LHCN-M2 (cell line): ENCODE measurements around the gene HBEGF. TPM values are rescaled to one million over a fixed set of nuclear protein-coding genes. Genes with fewer than 3 reads are reported as not detected.

ENCODE experiments used
- DNase-seq: peaks from one replicate; pipeline ENCODE4 v3.0.0-alpha.2; 2012; ENCODE audit warnings: low read depth
- polyA plus RNA-seq: library from polyadenylated mRNA; unstranded; fragments of >200 nt; gene quantifications from one replicate; pipeline ENCODE4 v1.2.1, GENCODE V29; 2012; ENCODE audit warnings: missing spikeins
- total RNA-seq: library from RNA; depleted of rRNA; stranded (reverse); fragments of >200 nt; gene quantifications from 2 replicates; pipeline ENCODE4 v1.2.3, GENCODE V29; 2014; rRNA removed

HBEGF gene
- 1.8 and 1.9 TPM in 2 replicates for total RNA-seq
- polyA plus RNA-seq = 5.0 TPM

- DNase-seq = peak; percentile 44
Observed at GRCh38 chr5:140346348-140347221, at the start of gene HBEGF. Gene HBEGF, minus strand, starts transcription at chr5:140346603. Its CDS starts 275 bp downstream, at chr5:140346328.

GRCh38 chr5:140393738-140394137 is 47.3 kb upstream of the HBEGF start:
- no peak for DNase-seq

GRCh38 chr5:140391732-140392131 is 45.3 kb upstream of the HBEGF start:
- DNase-seq = no peak

- no peak for DNase-seq
Observed at GRCh38 chr5:140391312-140391711, 44.9 kb upstream of the HBEGF start.

GRCh38 chr5:140388052-140388451 is 41.6 kb upstream of the HBEGF start:
- DNase-seq = no peak

- DNase-seq = no peak
Observed at GRCh38 chr5:140383300-140383699, 36.9 kb upstream of the HBEGF start.

GRCh38 chr5:140382866-140383265 is 36.5 kb upstream of the HBEGF start:
- DNase-seq = no peak

GRCh38 chr5:140381972-140382371 is 35.6 kb upstream of the HBEGF start:
- no peak for DNase-seq

- no peak for DNase-seq
Observed at GRCh38 chr5:140381351-140381750, 34.9 kb upstream of the HBEGF start.

- DNase-seq = peak; percentile 76
Observed at GRCh38 chr5:140372971-140373487, 26.6 kb upstream of the HBEGF start.

- no peak for DNase-seq
Observed at GRCh38 chr5:140371356-140372151, 25.2 kb upstream of the HBEGF start.

- no peak for DNase-seq
Observed at GRCh38 chr5:140367256-140368013, 21.0 kb upstream of the HBEGF start.

GRCh38 chr5:140366589-140367255 is 20.3 kb upstream of the HBEGF start:
- no peak for DNase-seq

- DNase-seq = no peak
Observed at GRCh38 chr5:140365941-140366340, 19.5 kb upstream of the HBEGF start.

GRCh38 chr5:140365282-140365681 is 18.9 kb upstream of the HBEGF start:
- DNase-seq = no peak

- DNase-seq = no peak
Observed at GRCh38 chr5:140364472-140364765, 18.0 kb upstream of the HBEGF start.

GRCh38 chr5:140363631-140364471 is 17.4 kb upstream of the HBEGF start:
- DNase-seq = no peak

- peak; percentile 38 for DNase-seq
Observed at GRCh38 chr5:140362875-140363630, 16.6 kb upstream of the HBEGF start.

GRCh38 chr5:140362311-140362710 is 15.9 kb upstream of the HBEGF start:
- no peak for DNase-seq

GRCh38 chr5:140361901-140362300 is 15.5 kb upstream of the HBEGF start:
- DNase-seq = no peak
